Colonic mucosa (tissue), 4 donors: ENCODE measurements around the gene ZNF609. TPM values are rescaled to one million over a fixed set of nuclear protein-coding genes. Genes with fewer than 3 reads are reported as not detected.
A peak's percentile ranks its signal among the peaks of the same experiment; 100 is the strongest.

ENCODE experiments used
- DNase-seq: peaks from one replicate; pipeline ENCODE4 v3.0.0-alpha.2; 2020
- H3K27ac ChIP-seq: fragments of 200-600 bp; one replicate; pipeline ENCODE4 v1.8.0; 2021
- H3K27me3 ChIP-seq: fragments of 200-600 bp; one replicate; pipeline ENCODE4 v1.8.0; 2021
- H3K36me3 ChIP-seq: fragments of 200-600 bp; one replicate; pipeline ENCODE4 v1.8.0; 2021
- H3K4me1 ChIP-seq: fragments of 200-600 bp; one replicate; pipeline ENCODE4 v1.8.0; 2021; ENCODE audit warnings: mild to moderate bottlenecking
- H3K4me3 ChIP-seq: fragments of 200-600 bp; one replicate; pipeline ENCODE4 v1.8.0; 2021
- H3K9ac ChIP-seq, 2 donors: one replicate each; pipeline ENCODE4 v1.7.0; 2013; ENCODE audit warnings: control low read depth in 2 of 2, low read depth in 2 of 2, low read length in 2 of 2
- H3K9me3 ChIP-seq: fragments of 200-600 bp; one replicate; pipeline ENCODE4 v1.8.0; 2021
- intact Hi-C: fragments of 100-400 bp; cut with DNase I; formaldehyde crosslinking; loops from one replicate; pipeline ENCODE4 v1.14.1; 2022
- total RNA-seq, 2 donors: library from RNA; stranded (reverse); fragmentation: NEBNext Ultra II Directional in 1 of 2; extraction: Animal tissue kit (Norgen Biotek cat#: 25700) in 1 of 2; gene quantifications; one replicate each; pipeline ENCODE4 v1.2.1, GENCODE V29; 2021
- TF ChIP-seq, protein P1 (sequence below): fragments of 200-600 bp; IDR thresholded peaks from one replicate; pipeline ENCODE4 v1.8.0; 2022; ENCODE audit warnings: antibody characterized with exemption, mild to moderate bottlenecking
- donor health status: healthy.
- donor health status: DM: no; HTN: no; CAD: no.
- donor health status: DM: no; HTN: no; CAD: no.

The ZNF609 gene
- total RNA-seq, 2 donors from 2014 or later, result 24.5 to 24.8 TPM

DNA sequence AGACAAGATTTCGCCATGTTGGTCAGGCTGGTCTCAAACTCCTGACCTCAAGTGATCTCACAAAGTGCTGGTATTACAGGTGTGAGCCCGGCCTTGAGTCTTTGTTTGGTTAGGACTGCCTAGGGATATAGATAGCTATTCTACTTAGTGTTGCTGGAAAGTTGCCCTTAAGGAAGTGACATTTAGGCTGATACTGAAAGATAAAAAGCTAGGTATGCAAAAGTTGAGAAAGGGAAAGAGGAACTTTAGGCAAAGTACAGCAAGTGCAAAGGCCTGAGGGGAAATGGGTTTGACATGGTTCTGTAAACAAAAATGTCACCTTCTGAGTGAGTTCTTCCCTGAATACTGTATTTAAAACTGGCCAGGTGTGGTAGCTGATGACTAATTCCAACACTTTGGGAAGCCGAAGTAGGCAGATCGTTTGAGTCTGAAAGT, 111.5 kb downstream of the ZNF609 start:
- intact Hi-C loops, result no loop called here
- H3K9me3 ChIP-seq, result no peaks in the 10 kb centered on the region
- H3K36me3 ChIP-seq, result no peaks in the 10 kb centered on the region
- H3K4me3 ChIP-seq, result no peak overlapping the region
- peak; percentile 40 for DNase-seq
- H3K27me3 ChIP-seq, result no peaks in the 10 kb centered on the region
- TF ChIP-seq, protein P1, sequence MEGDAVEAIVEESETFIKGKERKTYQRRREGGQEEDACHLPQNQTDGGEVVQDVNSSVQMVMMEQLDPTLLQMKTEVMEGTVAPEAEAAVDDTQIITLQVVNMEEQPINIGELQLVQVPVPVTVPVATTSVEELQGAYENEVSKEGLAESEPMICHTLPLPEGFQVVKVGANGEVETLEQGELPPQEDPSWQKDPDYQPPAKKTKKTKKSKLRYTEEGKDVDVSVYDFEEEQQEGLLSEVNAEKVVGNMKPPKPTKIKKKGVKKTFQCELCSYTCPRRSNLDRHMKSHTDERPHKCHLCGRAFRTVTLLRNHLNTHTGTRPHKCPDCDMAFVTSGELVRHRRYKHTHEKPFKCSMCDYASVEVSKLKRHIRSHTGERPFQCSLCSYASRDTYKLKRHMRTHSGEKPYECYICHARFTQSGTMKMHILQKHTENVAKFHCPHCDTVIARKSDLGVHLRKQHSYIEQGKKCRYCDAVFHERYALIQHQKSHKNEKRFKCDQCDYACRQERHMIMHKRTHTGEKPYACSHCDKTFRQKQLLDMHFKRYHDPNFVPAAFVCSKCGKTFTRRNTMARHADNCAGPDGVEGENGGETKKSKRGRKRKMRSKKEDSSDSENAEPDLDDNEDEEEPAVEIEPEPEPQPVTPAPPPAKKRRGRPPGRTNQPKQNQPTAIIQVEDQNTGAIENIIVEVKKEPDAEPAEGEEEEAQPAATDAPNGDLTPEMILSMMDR, result no peak
- peak overlapping the region; percentile 32 for H3K27ac ChIP-seq
- H3K9ac ChIP-seq, result no peak overlapping the region
- peaks cover 8% of the 10 kb centered on the region for H3K4me1 ChIP-seq

DNA sequence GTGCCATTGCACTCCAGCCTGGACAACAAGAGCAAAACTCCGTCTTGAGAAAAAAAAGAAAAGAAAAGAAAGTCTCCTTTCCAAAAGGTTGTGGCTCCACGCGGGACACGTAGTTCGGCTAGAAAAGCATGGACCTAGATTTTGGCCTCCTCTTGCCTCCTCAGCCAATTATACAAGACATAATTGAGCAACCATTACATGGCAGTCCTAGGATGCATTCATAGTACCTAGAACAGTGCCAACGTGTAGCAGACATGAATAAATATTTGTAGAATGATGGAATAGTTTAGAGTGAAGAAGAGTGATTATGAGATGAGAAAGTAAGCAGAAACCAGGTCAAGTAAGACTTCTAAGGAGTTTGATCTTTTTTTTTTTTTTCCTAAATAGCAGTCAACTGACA, 112.5 kb downstream of the ZNF609 start:
- no peak overlapping the region for H3K9ac ChIP-seq
- intact Hi-C loops, result no loop called here
- H3K4me3 ChIP-seq, result no peak overlapping the region
- no peak overlapping the region for H3K27ac ChIP-seq
- TF ChIP-seq, protein P1, result no peak
- H3K36me3 ChIP-seq, result no peaks in the 10 kb centered on the region
- DNase-seq, result no peak
- no peaks in the 10 kb centered on the region for H3K9me3 ChIP-seq
- H3K27me3 ChIP-seq, result no peaks in the 10 kb centered on the region
- H3K4me1 ChIP-seq, result peaks cover 8% of the 10 kb centered on the region

DNA sequence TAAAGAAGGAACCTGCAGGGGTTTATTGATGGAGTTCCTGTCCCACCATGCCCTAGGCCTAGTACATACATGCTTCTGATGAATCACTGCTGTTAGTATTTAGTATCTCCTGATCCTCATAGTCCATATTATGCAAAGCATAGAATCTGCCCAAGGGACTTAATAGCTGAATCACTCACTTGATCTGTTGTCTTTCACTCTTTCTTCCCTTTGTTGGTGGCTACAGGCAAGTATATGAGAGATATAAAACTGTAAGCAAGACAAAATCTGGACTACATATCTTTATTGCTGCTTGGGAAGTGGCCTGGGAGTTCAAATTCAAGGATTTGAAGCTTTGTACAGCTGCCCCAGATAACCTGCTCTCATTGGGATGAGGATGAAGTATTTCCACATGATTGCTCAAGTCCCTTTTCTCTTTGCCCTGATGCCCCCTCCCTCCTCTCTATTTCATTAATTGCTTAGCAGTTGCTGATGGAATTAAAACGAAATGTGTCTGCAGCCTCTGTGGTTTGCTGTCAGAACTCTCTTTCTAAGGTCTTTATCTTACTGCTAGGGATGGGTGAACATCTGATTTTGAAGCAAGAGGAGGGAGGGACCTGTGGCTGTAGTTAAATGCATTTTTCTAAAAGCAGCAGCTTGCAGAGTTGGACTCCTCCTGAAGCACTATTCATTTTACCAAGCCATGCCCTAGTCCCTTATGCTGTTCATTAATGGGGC, 114.1 kb downstream of the ZNF609 start:
- TF ChIP-seq, protein P1, result no peak
- Histone ChIP-seq H3K27ac (no peak overlapping the region), H3K9me3 (no peaks in the 10 kb centered on the region), H3K27me3 (no peaks in the 10 kb centered on the region), H3K4me3 (no peak overlapping the region), H3K4me1 (peaks cover under 1% of the 10 kb centered on the region), H3K9ac (no peak overlapping the region), H3K36me3 (no peaks in the 10 kb centered on the region)
- intact Hi-C loops, result no loop called here
- no peak for DNase-seq

DNA sequence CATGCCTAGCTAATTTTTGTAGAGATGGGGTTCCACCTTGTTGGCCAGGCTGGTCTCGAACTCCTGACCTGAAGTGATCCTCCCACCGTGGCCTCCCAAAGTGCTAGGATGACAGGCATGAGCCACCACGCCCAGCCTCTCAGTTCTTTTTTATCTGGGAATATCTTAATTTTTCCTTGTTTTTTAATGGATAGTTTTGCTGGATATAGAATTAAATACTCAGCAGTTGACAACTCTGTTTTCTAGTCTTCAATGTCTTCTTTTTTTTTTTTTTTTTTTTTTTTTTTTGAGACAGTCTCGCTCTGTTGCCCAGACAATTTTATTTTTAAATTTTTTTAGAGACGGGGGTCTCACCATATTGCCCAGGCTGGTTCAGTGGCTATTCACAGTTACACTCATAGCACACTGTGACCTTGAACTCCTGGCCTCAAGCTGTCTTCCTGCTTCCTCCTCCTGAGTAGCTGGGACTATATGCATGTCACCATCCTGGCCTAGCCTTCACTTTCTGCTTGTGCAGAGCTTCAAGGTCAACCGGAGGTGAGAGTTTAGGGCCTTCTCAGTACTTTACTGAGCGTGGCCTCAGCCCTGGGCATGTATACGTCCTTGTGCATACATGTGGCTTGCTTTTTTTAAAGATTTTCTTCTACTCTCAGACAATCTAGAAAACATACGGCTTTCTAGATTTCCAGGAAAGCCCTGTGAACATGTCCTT, 120.5 kb downstream of the ZNF609 start:
- no peaks in the 10 kb centered on the region for H3K9me3 ChIP-seq
- no peak overlapping the region for H3K4me3 ChIP-seq
- no peak for DNase-seq
- intact Hi-C loops, result no loop called here
- no peaks in the 10 kb centered on the region for H3K4me1 ChIP-seq
- TF ChIP-seq, protein P1, result no peak
- no peak overlapping the region for H3K9ac ChIP-seq
- H3K27me3 ChIP-seq, result no peaks in the 10 kb centered on the region
- H3K36me3 ChIP-seq, result no peaks in the 10 kb centered on the region
- no peak overlapping the region for H3K27ac ChIP-seq

DNA sequence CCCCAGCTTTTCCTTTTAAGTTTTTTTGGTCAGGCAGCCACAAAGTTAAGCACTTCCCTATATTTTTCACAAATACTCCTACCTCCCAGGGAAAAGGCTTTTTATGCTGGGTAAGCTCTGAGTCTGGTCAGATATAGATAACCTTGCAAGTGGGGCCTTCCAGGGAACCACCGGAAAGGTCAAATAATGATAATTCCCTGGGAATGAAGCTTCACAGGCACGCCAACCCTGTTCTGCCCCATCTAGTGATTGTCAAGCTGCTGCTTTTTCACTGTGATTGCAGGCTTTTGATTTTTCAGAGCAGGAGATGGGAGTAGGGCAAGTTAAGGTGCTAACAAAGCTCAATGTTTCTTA, 121.0 kb downstream of the ZNF609 start:
- no peaks in the 10 kb centered on the region for H3K4me1 ChIP-seq
- H3K9ac ChIP-seq, result no peak overlapping the region
- no peaks in the 10 kb centered on the region for H3K27me3 ChIP-seq
- TF ChIP-seq, protein P1, result no peak
- H3K9me3 ChIP-seq, result no peaks in the 10 kb centered on the region
- no peak overlapping the region for H3K27ac ChIP-seq
- H3K36me3 ChIP-seq, result no peaks in the 10 kb centered on the region
- no peak for DNase-seq
- intact Hi-C loops, result no loop called here
- H3K4me3 ChIP-seq, result no peak overlapping the region
